Measurements from ENCODE around the gene EIF2A. TPM values are rescaled to one million over a fixed set of nuclear protein-coding genes. Genes with fewer than 3 reads are reported as not detected.
A peak's percentile ranks its signal among the peaks of the same experiment; 100 is the strongest.

The EIF2A gene
- polyA plus RNA-seq, 3 donors, result 48.5 to 88.7 (median 50.8) TPM

DNA sequence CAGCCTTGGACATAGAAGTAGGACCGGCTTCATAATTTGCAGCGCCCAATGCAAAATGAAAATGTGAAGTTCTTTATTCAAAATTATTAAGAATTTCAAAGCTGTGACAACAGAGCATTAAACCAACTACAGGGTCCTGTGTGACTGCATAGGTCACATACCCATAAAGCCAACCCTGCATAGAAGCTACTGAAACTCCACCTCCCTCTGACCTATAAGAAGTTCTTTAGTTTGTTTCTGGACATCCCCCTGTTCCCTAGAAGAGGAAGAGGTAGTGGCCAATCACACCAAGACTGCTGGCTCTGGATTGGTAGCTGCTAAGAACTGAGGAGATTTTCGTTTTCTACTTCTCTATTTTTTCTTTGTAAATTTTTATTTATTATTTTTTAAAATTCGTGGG lies 47.6 kb downstream of the EIF2A start:
- Histone ChIP-seq H4K20me1 (ENCODE audit: insufficient read depth, low read length) (no peaks in the 10 kb centered on the region), H3K4me3 (replicated peaks in 1 of 3; ENCODE audit: low read depth in 2 of 3, low read length in 3 of 3) (no peak overlapping the region), H3K36me3 (replicated peaks in 1 of 2; ENCODE audit: control insufficient read depth in 1 of 2, insufficient read depth in 2 of 2, low read length in 2 of 2) (no peaks in the 10 kb centered on the region), H3K27me3 (ENCODE audit: control insufficient read depth in 2 of 2, insufficient read depth in 2 of 2, low read length in 2 of 2) (no peaks in the 10 kb centered on the region), H3K9me3 (replicated peaks in 1 of 2; ENCODE audit: control insufficient read depth in 1 of 2, insufficient read depth in 1 of 2, low read length in 2 of 2) (no peaks in the 10 kb centered on the region), H3K79me2 (ENCODE audit: insufficient read depth, low read length) (no peaks in the 10 kb centered on the region), H3K4me1 (ENCODE audit: control insufficient read depth in 1 of 2, insufficient read depth in 2 of 2, low read length in 2 of 2) (no peaks in the 10 kb centered on the region), H3K4me2 (replicated peaks; ENCODE audit: extremely low read depth, low read length, poor library complexity, severe bottlenecking) (no peak overlapping the region), H3K27ac (ENCODE audit: low read depth in 1 of 2, low read length in 2 of 2) (no peak overlapping the region), H3K9ac (ENCODE audit: insufficient read depth, low read length, poor library complexity, severe bottlenecking) (no peak overlapping the region), H2AFZ (ENCODE audit: insufficient read depth, low read depth, low read length, poor library complexity, severe bottlenecking) (no peak overlapping the region)
- WGBS (ENCODE audit: insufficient coverage), result no CpG with 5 or more reads among the region's 4 CpGs
- no peaks in the 10 kb centered on the region for H3K36me3 Mint-ChIP-seq
- H3K9me3 Mint-ChIP-seq, result no peaks in the 10 kb centered on the region
- intact Hi-C loops (cut with micrococcal nuclease), result no loop called here
- no peaks in the 10 kb centered on the region for H3K4me1 Mint-ChIP-seq
- DNase-seq, result peak in 1 of 3 donors; percentile 16
- TF ChIP-seq, protein P1, sequence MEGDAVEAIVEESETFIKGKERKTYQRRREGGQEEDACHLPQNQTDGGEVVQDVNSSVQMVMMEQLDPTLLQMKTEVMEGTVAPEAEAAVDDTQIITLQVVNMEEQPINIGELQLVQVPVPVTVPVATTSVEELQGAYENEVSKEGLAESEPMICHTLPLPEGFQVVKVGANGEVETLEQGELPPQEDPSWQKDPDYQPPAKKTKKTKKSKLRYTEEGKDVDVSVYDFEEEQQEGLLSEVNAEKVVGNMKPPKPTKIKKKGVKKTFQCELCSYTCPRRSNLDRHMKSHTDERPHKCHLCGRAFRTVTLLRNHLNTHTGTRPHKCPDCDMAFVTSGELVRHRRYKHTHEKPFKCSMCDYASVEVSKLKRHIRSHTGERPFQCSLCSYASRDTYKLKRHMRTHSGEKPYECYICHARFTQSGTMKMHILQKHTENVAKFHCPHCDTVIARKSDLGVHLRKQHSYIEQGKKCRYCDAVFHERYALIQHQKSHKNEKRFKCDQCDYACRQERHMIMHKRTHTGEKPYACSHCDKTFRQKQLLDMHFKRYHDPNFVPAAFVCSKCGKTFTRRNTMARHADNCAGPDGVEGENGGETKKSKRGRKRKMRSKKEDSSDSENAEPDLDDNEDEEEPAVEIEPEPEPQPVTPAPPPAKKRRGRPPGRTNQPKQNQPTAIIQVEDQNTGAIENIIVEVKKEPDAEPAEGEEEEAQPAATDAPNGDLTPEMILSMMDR (IDR thresholded peaks at IDR 0.05), result no peak
- H3K4me3 Mint-ChIP-seq, result no peak overlapping the region
- H3K27me3 Mint-ChIP-seq (ENCODE audit: low read depth in 3 of 3), result peaks cover 0 to 1% (median 0%) of the 10 kb centered on the region in 3 donors
- no peak overlapping the region for H3K27ac Mint-ChIP-seq

DNA sequence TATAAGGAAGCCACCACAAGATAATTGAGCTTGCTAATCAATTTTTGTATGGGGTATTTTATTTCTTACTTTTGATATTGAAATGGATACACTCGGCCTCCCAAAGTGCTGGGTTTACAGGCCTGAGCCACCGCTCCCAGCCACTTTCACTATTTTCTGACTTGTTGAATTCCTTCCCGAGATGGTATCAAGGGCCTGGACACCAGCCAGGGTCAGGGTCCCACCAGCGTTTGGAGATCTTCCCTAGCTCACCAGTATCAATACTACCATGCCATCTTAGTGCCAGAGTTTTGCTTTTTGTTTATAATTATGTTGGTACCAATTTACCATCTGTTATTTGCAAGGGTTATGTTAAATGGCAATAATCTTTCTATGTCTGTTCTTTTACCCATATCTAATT lies 51.1 kb downstream of the EIF2A start:
- no peak overlapping the region for H3K4me3 Mint-ChIP-seq
- 100% methylated on average over 2 of the region's 4 CpGs for WGBS (ENCODE audit: insufficient coverage)
- Histone ChIP-seq H3K9me3 (replicated peaks in 1 of 2; ENCODE audit: control insufficient read depth in 1 of 2, insufficient read depth in 1 of 2, low read length in 2 of 2) (no peaks in the 10 kb centered on the region), H3K4me1 (ENCODE audit: control insufficient read depth in 1 of 2, insufficient read depth in 2 of 2, low read length in 2 of 2) (peaks cover 4 to 5% of the 10 kb centered on the region in 2 donors), H4K20me1 (ENCODE audit: insufficient read depth, low read length) (no peaks in the 10 kb centered on the region), H2AFZ (ENCODE audit: insufficient read depth, low read depth, low read length, poor library complexity, severe bottlenecking) (no peak overlapping the region), H3K27ac (ENCODE audit: low read depth in 1 of 2, low read length in 2 of 2) (no peak overlapping the region), H3K4me2 (replicated peaks; ENCODE audit: extremely low read depth, low read length, poor library complexity, severe bottlenecking) (no peak overlapping the region), H3K4me3 (replicated peaks in 1 of 3; ENCODE audit: low read depth in 2 of 3, low read length in 3 of 3) (no peak overlapping the region), H3K9ac (ENCODE audit: insufficient read depth, low read length, poor library complexity, severe bottlenecking) (no peak overlapping the region), H3K36me3 (replicated peaks in 1 of 2; ENCODE audit: control insufficient read depth in 1 of 2, insufficient read depth in 2 of 2, low read length in 2 of 2) (no peaks in the 10 kb centered on the region), H3K27me3 (ENCODE audit: control insufficient read depth in 2 of 2, insufficient read depth in 2 of 2, low read length in 2 of 2) (no peaks in the 10 kb centered on the region), H3K79me2 (ENCODE audit: insufficient read depth, low read length) (peaks cover 6% of the 10 kb centered on the region)
- H3K27ac Mint-ChIP-seq, result no peak overlapping the region
- TF ChIP-seq, protein P1 (IDR thresholded peaks at IDR 0.05), result no peak
- intact Hi-C loops (cut with micrococcal nuclease), result no loop called here
- H3K36me3 Mint-ChIP-seq, result no peaks in the 10 kb centered on the region
- H3K4me1 Mint-ChIP-seq, result peaks cover 7% of the 10 kb centered on the region
- H3K9me3 Mint-ChIP-seq, result no peaks in the 10 kb centered on the region
- DNase-seq, result no peak
- peaks cover 0 to 2% (median 1%) of the 10 kb centered on the region in 3 donors for H3K27me3 Mint-ChIP-seq (ENCODE audit: low read depth in 3 of 3)
